Ascending aorta (tissue), 2 donors: ENCODE measurements around the gene RAB24. TPM values are rescaled to one million over a fixed set of nuclear protein-coding genes. Genes with fewer than 3 reads are reported as not detected.

Experiments
- DNase-seq, 2 donors: peaks; one replicate each; pipeline ENCODE4 v3.0.0-alpha.2; 2019; ENCODE audit warnings: low spot score in 2 of 2
- H3K27ac ChIP-seq, 2 donors: fragments of 200-600 bp; sonication (generic); one replicate each; pipeline ENCODE4 v1.5.1; 2016 to 2017; ENCODE audit warnings: mild to moderate bottlenecking in 1 of 2
- H3K27me3 ChIP-seq: fragments of 200-600 bp; sonication (generic); one replicate; pipeline ENCODE4 v1.5.1; 2017
- H3K36me3 ChIP-seq, 2 donors: fragments of 200-600 bp; sonication (generic); one replicate each; pipeline ENCODE4 v1.5.1; 2016
- H3K4me1 ChIP-seq, 2 donors: fragments of 200-600 bp; sonication (generic); one replicate each; pipeline ENCODE4 v1.5.1; 2016 to 2017; ENCODE audit warnings: mild to moderate bottlenecking in 1 of 2
- H3K4me3 ChIP-seq, 2 donors: fragments of 200-600 bp; sonication (generic); one replicate each; pipeline ENCODE4 v1.5.1; 2016 to 2017; ENCODE audit warnings: mild to moderate bottlenecking in 1 of 2
- H3K9me3 ChIP-seq, 2 donors: fragments of 200-600 bp; sonication (generic); one replicate each; pipeline ENCODE4 v1.5.1; 2016
- intact Hi-C: fragments of 100-400 bp; cut with DNase I; formaldehyde crosslinking; loops from one replicate; pipeline ENCODE4 v1.15.1; 2023
- total RNA-seq: library from RNA; depleted of rRNA; stranded (reverse); fragments of >200 nt; gene quantifications from one replicate; pipeline ENCODE4 v1.1.0, GENCODE V29; 2016
- TF ChIP-seq, protein P1 (sequence below), 3 experiments: fragments of 200-600 bp in 2 of 3; fragments of 450-650 bp in 1 of 3; sonication (generic) in 2 of 3; IDR thresholded peaks; one replicate each; pipeline ENCODE4 v1.5.1; 2016 to 2019; ENCODE audit warnings: antibody characterized with exemption in 3 of 3, mild to moderate bottlenecking in 1 of 3, moderate library complexity in 1 of 3

RAB24 gene
- 68.8 TPM for total RNA-seq

DNA sequence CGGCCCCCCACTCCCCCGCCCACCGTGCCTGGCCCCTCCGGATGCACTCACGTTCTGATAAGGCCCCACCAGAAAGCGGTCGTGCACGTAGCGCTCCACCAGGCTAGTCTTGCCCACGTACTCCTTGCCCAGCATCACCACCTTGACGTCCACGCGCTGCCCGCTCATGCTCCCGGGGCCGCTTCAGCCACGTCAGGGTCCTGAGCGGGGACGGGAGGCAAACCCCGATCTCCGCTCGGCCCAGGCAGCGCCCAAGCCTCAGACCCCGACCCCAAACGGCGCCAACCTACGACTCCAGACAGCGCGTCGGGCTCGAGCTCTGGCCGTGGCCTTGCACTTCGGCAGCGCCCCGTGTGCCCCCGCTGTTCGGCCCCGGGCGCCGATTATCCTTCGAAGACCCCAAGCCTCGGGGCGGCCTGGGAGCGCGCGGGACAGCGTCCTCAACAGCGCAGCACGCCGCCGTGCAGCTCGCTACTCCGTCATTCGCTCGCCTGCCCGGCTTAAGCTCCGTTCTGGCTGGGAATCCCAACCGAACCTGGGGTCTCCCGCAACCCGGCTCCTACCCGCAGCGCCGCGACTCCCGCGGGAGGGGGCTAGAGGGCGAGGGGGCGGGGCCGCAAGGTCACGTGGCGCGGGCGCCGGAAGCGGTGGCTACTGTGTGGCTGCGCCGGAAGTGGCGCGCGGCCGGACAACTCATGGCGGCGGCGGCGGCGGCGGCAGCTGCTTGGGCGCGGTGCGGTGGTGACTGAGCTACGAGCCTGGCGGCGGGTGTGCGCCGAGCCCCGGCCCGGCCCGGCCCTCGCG is at the start of gene RAB24, which contains the start of gene PRELID1:
Gene RAB24, minus strand, starts transcription at position 599 of the 804 bp plus-strand sequence. Its CDS starts 431 bp downstream, at position 168.
Gene PRELID1, plus strand, starts transcription at position 679 of the 804 bp plus-strand sequence. CDS start 187 bp downstream, outside the sequence.
- H3K4me1 ChIP-seq = peaks cover 3 to 31% of the 10 kb centered on the region in 2 donors
- H3K9me3 ChIP-seq = no peaks in the 10 kb centered on the region
- TF ChIP-seq, protein P1, sequence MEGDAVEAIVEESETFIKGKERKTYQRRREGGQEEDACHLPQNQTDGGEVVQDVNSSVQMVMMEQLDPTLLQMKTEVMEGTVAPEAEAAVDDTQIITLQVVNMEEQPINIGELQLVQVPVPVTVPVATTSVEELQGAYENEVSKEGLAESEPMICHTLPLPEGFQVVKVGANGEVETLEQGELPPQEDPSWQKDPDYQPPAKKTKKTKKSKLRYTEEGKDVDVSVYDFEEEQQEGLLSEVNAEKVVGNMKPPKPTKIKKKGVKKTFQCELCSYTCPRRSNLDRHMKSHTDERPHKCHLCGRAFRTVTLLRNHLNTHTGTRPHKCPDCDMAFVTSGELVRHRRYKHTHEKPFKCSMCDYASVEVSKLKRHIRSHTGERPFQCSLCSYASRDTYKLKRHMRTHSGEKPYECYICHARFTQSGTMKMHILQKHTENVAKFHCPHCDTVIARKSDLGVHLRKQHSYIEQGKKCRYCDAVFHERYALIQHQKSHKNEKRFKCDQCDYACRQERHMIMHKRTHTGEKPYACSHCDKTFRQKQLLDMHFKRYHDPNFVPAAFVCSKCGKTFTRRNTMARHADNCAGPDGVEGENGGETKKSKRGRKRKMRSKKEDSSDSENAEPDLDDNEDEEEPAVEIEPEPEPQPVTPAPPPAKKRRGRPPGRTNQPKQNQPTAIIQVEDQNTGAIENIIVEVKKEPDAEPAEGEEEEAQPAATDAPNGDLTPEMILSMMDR (IDR thresholded peaks at IDR 0.05) = peak in 2 of 3 experiments; percentile 30 to 43
- H3K36me3 ChIP-seq = peaks cover 2 to 26% of the 10 kb centered on the region in 2 donors
- intact Hi-C loops = loop anchor here (2.0 to 10.0 kb wide), 5 partner anchors 171 to 851 kb away; partner anchors contain the start of genes B4GALT7, NHP2, NSD1 and TSPAN17
- DNase-seq = peak in 1 of 2 donors; percentile 94
- peak within 1 kb of the TSS; percentile 72 to 90 for H3K4me3 ChIP-seq
- peak within 1 kb of the TSS; percentile 80 to 88 for H3K27ac ChIP-seq
- H3K27me3 ChIP-seq = no peaks in the 10 kb centered on the region

DNA sequence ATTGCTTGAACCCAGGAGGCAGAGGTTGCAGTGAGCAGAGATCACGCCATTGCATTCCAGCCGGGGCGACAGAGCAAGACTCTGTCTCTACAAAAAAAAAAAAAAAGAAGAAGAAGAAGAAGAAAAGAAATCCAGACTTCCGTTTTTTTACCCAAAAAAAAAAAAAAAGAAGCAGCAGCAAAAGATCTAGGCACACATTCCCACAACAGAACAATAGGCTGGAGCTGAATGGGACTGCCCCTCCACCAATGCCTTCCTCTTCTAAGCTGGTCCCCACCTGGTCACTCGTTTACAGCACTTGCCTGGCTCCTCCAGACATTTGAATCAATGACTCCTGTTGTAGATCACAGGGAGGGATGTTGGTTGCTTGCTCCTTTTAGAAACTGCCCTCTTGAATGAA is 49.6 kb upstream of the RAB24 start:
- Histone ChIP-seq H3K27me3 (no peaks in the 10 kb centered on the region), H3K9me3 (no peaks in the 10 kb centered on the region), H3K27ac (no peak overlapping the region), H3K36me3 (peaks cover 3% of the 10 kb centered on the region in 2 donors), H3K4me3 (no peak overlapping the region), H3K4me1 (peaks cover 7 to 18% of the 10 kb centered on the region in 2 donors)
- TF ChIP-seq, protein P1 (IDR thresholded peaks at IDR 0.05) = no peak
- intact Hi-C loops = no loop called here
- DNase-seq = no peak

DNA sequence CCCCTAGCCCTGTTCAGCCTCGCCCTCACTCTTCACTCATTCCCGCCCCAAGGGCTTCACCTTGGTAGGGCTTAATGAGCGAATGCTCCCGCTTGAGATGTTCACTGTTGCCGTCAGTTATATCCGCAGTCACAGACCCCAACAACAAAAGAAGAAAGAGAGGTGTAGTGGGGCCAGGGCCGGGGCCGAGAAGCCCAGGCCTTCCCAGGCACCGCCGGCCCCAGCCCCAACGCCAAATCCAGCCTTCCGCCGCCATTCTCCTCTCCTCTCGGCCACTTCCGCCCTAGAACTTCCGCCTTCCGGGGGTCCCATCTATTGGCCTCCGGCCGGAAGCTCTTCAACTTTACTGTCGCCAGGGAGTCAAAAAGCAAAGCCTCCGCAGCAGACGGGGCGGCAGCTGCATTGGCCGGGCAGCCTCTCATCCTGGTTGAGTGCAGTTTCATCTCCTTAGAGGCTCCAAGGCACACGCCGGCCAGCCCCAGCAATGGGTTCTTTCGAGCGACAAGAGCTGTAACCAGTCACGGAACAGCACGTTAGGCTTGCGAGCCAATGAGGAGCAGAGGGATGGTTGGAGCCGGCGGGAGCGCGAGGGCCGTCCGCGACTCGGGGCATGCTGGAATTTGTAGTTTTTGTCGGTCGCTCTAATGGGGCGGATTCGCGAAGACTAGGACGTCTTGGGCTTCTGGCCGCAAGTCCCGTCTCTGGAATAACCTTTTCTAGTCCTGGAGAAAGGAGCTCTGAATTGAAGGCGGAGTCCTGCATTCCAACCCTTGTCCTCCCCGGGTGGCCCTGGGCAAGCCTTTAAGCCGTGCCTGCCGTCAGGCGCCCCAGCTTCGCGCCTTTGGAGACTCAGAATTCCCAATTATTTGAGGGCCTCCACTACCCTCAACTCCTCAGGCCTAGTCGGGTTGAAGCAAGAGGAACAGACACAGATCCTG is 48.1 kb upstream of the RAB24 start, which contains the start of gene LMAN2:
Gene LMAN2, minus strand, starts transcription at position 277 of the 938 bp plus-strand sequence. Its CDS starts 21 bp downstream, at position 256.
- peaks cover 7 to 24% of the 10 kb centered on the region in 2 donors for H3K4me1 ChIP-seq
- no peaks in the 10 kb centered on the region for H3K9me3 ChIP-seq
- TF ChIP-seq, protein P1 (IDR thresholded peaks at IDR 0.05) = no peak
- peak within 1 kb of the TSS; percentile 68 to 71 for H3K4me3 ChIP-seq
- H3K27ac ChIP-seq = peak within 1 kb of the TSS; percentile 81 to 94
- H3K27me3 ChIP-seq = no peaks in the 10 kb centered on the region
- intact Hi-C loops = loop anchor here (1.0 to 2.0 kb wide), 3 partner anchors 15 to 75 kb away; partner anchors contain the start of gene GRK6
- peaks cover 3 to 14% of the 10 kb centered on the region in 2 donors for H3K36me3 ChIP-seq
- peak; percentile 76 to 96 for DNase-seq

DNA sequence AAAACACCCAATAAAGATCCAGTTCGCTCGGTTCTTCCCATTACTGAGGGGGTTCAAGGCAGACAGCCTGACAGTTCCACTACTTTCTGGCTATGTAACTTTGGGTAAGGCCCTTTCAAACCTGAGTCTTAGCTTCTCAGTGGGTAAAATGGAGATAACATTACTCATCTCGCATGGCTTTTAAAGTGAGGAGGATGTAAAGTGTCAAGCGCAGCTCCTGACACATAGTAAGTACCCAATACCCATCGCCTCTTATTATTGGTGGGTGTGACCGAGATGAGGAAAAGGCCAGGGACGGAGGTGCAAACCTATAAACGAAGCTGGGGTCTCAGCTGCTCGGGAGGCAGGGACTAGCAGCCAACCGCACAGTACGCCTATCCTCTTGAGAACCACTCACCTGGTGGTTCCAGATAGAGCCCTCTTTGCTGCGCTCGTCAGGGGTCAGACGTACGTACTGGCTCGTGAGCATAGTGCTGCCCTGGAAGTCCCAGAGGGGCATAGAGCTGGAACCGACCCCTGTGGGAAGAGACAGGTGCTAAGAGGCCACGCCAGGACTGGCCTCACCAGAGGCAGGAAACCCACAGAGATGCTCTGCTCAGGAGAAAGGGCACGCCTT is 47.4 kb upstream of the RAB24 start:
- DNase-seq = no peak
- H3K36me3 ChIP-seq = peaks cover 3 to 14% of the 10 kb centered on the region in 2 donors
- H3K9me3 ChIP-seq = no peaks in the 10 kb centered on the region
- TF ChIP-seq, protein P1 (IDR thresholded peaks at IDR 0.05) = no peak
- H3K27ac ChIP-seq = peak overlapping the region; percentile 81 to 94
- no peaks in the 10 kb centered on the region for H3K27me3 ChIP-seq
- H3K4me1 ChIP-seq = peaks cover 7 to 24% of the 10 kb centered on the region in 2 donors
- intact Hi-C loops = loop anchor here (1.0 to 2.0 kb wide), 3 partner anchors 15 to 75 kb away; partner anchors contain the start of gene GRK6
- H3K4me3 ChIP-seq = peak overlapping the region; percentile 68 to 71
